ELF-1 (cell line): ENCODE data around the gene ADGRD1.
"Not testable (repeated sequence)": the region's sequence is repeated elsewhere in the genome, so short reads cannot be mapped to it uniquely, and the experiment has no call there.

ENCODE experiments used
- DNase-seq: peaks from one replicate; pipeline ENCODE4 v3.0.0-alpha.2; 2016; ENCODE audit warnings: low read depth, low spot score

ADGRD1 gene

GRCh38 chr12:131071950-131072349 is 118.2 kb downstream of the ADGRD1 start:
- DNase-seq, result not testable (repeated sequence)

- DNase-seq, result no peak
Observed at GRCh38 chr12:131072451-131073230, 118.9 kb downstream of the ADGRD1 start.

GRCh38 chr12:131074221-131075083 is 120.7 kb downstream of the ADGRD1 start:
- DNase-seq, result no peak

- DNase-seq, result no peak
Observed at GRCh38 chr12:131075194-131075593, 121.5 kb downstream of the ADGRD1 start.

DNA sequence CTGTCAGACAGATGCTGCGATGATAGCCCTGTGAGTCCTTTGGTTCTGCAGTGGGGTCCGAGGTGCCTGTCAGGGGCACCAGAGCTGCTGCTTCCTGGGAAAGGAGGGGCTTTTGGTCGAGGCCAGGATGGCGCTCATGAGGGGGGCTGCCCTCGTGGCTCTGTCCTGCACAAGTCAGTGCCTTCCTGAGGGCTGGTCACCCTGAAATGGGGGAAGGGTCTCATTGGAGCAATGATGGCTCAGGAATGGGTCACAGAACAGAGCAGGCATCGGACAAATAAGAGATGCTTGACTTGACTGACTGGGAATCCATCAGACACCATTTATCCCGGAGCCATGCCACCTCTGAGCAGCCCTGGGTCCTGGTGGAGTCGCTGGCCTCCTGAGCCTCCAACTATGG is 121.9 kb downstream of the ADGRD1 start:
- no peak for DNase-seq

DNA sequence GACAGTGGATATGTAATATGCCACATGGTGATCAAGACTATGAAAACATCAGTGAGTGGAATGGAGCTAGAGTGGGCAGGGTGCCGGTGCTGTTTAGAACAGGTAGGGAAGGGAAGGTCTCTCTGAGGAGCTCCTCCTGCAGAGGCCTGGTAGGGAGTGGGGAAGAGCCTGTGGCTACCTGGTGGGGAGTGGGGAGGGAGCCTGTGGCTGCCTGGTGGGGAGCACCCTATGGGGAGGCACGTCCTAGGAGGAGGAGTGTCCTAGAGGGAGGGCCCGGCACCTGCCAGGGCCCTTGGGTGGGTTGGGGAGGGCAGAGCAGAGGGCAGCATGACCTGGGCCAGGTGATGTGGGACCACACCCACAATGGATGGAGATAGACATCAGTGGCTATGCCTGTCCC is 122.6 kb downstream of the ADGRD1 start:
- DNase-seq, result no peak

DNA sequence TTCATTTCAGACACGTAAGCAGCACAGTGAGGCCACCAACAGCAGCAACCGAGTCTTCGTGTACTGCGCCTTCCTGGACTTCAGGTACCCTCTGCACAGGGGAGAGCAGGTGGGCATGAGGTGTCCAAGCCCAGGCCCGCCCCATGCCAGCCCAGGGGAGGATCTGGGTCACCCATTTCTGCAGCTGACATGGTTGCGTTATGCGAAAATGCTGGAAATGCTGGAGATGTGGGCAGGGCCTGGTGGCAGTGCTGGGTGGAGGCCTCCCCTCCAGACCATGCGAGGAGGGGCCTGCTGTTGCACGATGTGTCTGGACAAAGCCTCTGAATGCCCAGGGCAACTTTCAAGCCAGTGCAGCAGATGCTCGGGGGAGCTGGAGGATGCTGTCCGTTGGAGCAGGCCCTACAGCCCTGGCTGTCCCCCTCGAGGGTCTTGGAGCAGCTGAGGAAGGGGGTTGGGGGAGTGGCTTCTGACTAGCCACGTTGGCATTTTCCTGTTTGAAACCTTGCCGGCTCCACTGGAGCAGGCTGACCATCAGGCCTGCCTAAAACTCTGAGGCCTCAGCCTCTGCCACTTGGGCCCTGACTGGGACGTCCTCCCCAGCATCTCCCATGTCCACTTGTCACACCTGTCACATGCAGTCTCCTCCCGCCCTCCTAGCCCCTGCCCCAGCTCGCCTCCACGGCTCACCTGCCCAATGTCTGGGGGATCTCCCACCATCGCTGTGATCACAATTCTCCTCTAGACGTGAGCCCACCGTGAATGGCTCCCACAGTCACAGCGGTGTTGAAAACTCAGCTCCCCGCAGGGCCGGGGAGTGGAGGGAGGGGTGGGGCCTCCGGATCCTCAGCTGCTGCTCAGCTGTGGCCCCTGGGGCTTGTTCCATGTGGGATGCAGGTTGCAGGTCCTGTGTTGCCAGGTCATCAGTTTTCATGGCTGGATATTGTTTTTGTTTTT is 123.4 kb downstream of the ADGRD1 start:
- DNase-seq, result peak; percentile 6

- DNase-seq, result no peak
Observed at GRCh38 chr12:131077931-131078391, 124.3 kb downstream of the ADGRD1 start.

- DNase-seq, result no peak
Observed at GRCh38 chr12:131082290-131083194, 128.8 kb downstream of the ADGRD1 start.

GRCh38 chr12:131084341-131085011 is 130.8 kb downstream of the ADGRD1 start:
- DNase-seq, result no peak

DNA sequence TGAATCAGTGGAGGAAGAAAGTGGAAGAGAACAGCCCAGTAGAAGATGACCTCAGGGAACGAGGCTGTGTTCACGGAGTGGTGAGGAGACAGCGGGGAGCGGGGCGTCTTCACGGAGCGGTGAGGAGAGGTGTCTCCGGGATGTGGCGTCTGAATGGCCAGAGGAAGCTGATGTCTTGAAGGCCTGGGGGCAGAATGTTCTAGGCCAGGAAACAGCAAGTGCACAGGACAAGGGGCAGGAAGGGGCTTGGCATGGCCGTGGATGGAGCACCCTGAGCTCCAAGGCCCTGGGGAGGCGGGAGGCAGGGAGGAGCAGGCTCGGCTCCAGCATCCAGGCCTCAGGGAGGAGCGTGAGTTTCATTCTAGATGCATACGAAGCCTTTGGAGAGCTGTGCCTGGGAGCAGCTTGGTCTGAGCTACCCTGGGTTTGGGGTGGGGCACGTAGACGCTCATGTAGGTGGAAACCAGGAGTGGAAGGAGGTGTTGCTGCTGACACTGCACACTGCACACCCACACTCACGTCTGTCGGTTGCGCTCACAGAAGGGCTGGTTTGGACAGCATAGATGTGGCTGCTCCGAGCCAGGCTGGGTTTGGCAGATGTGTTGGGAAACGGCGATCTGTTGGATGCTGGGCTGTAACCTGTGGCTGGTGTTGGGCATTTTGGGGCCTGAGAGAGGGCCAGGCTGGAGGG is 131.6 kb downstream of the ADGRD1 start:
- no peak for DNase-seq

GRCh38 chr12:131085816-131086591 is 132.3 kb downstream of the ADGRD1 start:
- DNase-seq, result no peak

- no peak for DNase-seq
Observed at GRCh38 chr12:131087302-131087818, 133.7 kb downstream of the ADGRD1 start.

DNA sequence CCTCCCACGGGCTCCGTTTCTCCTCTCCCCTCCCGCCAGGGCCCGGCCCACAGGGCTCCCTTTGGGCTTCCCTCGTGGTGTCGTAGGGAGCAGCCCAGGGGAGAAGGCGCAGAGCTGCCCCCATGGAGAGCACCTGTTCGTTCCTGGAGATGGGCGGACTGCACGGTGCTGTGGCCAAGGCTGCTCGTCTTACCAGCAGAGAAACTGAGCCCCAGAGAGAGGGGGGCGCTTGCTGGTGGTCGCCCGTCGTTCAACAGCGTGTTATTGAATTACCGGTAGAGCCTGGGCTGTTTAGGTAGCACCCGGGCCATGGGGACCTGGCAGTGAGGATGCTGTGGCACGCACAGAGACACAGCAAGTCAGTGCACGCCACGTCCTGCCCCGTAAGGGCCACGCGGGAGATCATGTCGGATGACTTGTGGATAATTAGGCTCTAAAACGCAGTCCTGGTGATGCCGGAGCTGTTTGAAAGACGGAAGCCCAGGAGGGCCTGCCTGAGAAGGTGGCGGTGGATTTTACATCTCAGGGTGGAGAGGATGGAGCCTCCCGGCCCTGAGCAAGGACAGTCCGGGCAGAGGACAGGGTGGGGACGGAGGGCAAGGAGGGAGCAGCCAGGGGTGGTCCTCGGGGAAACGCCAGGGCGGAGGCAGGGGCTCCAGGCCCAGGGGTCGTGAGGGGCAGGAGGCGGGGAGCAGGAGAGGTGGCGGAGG is 134.4 kb downstream of the ADGRD1 start:
- no peak for DNase-seq

GRCh38 chr12:131088701-131089530 is 135.2 kb downstream of the ADGRD1 start:
- no peak for DNase-seq

GRCh38 chr12:131089531-131090273 is 136.0 kb downstream of the ADGRD1 start:
- no peak for DNase-seq
